ENCODE measurements around the gene NUSAP1. TPM values are rescaled to one million over a fixed set of nuclear protein-coding genes. Genes with fewer than 3 reads are reported as not detected.
"Not testable (repeated sequence)": the region's sequence is repeated elsewhere in the genome, so short reads cannot be mapped to it uniquely, and the experiment has no call there.

NUSAP1 gene
- total RNA-seq, 1 donor from 2014 or later, result 23.3 TPM

DNA sequence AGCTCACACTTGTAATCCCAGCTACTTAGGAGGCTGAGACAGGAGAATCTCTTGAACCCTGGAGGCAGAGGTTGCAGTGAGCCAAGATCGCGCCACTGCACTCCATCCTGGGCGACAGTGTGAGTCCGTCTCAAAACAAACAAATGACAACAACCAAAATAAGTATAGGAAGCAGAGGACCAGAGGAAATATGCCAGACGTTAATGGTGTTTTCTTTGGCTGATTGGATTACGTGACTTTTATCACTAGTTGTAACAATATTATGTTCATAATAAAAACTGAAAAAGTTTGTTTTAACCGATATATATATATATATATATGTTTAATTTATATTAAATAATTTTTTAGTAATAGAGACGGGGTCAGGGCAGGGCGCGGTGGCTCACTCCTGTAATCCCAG is 21.7 kb downstream of the NUSAP1 start:
- Mint-ChIP-seq H3K27ac (ENCODE audit: unreplicated experiment) (peak overlapping the region; percentile 44), H3K9me3 (ENCODE audit: unreplicated experiment) (no peaks in the 10 kb centered on the region), H3K27me3 (ENCODE audit: unreplicated experiment) (no peaks in the 10 kb centered on the region), H3K36me3 (ENCODE audit: unreplicated experiment) (peaks cover 10% of the 10 kb centered on the region), H3K4me1 (ENCODE audit: unreplicated experiment) (no peaks in the 10 kb centered on the region), H3K4me3 (ENCODE audit: unreplicated experiment) (no peak overlapping the region)
- no peak for DNase-seq (ENCODE audit: extremely low spot score, unreplicated experiment)
- TF ChIP-seq, protein P1, sequence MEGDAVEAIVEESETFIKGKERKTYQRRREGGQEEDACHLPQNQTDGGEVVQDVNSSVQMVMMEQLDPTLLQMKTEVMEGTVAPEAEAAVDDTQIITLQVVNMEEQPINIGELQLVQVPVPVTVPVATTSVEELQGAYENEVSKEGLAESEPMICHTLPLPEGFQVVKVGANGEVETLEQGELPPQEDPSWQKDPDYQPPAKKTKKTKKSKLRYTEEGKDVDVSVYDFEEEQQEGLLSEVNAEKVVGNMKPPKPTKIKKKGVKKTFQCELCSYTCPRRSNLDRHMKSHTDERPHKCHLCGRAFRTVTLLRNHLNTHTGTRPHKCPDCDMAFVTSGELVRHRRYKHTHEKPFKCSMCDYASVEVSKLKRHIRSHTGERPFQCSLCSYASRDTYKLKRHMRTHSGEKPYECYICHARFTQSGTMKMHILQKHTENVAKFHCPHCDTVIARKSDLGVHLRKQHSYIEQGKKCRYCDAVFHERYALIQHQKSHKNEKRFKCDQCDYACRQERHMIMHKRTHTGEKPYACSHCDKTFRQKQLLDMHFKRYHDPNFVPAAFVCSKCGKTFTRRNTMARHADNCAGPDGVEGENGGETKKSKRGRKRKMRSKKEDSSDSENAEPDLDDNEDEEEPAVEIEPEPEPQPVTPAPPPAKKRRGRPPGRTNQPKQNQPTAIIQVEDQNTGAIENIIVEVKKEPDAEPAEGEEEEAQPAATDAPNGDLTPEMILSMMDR (IDR thresholded peaks at IDR 0.05), result no peak

DNA sequence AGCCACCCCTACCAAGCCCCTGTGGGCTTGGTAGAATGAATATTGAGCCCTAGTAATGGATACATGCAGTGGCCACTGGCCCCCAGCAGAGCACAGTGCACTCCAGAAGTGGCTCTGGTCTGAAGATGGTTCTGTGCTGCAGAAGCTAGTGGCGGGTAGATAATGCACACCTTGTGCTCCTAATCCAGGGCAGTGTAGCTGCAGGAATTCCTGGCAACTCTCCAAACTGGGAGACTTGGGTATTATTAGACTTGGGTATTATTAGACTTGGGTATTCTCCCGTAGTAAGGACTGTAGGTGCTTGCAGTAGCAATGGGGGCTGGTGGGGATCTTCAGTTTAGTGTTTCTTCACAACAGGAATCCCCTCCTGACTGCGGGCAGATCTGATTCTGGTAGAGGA is 34.7 kb downstream of the NUSAP1 start:
- Mint-ChIP-seq H3K9me3 (ENCODE audit: unreplicated experiment) (no peaks in the 10 kb centered on the region), H3K4me3 (ENCODE audit: unreplicated experiment) (no peak overlapping the region), H3K4me1 (ENCODE audit: unreplicated experiment) (no peaks in the 10 kb centered on the region), H3K27me3 (ENCODE audit: unreplicated experiment) (no peaks in the 10 kb centered on the region), H3K36me3 (ENCODE audit: unreplicated experiment) (peaks cover 4% of the 10 kb centered on the region), H3K27ac (ENCODE audit: unreplicated experiment) (no peak overlapping the region)
- TF ChIP-seq, protein P1 (IDR thresholded peaks at IDR 0.05), result no peak
- no peak for DNase-seq (ENCODE audit: extremely low spot score, unreplicated experiment)

DNA sequence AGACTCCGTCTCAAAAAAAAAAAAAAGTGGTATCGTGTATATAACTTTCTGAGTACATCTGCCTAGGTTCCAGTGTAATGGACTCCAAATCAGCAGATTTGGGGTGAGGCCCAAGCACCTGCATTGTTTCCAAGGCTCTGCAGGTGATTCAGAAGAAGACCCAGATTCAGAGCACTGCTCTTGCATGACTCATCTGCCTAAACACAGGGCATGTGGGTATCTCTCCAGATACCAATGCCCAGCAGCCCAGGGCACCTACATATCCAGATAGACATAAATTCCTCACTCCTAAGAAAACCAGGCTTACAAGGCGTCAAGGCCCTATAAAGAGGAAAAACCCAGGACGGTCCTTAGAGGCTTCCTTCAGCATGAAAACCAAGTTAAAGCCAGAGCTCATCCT is 45.3 kb downstream of the NUSAP1 start:
- no peak for DNase-seq (ENCODE audit: extremely low spot score, unreplicated experiment)
- H3K27me3 Mint-ChIP-seq (ENCODE audit: unreplicated experiment), result no peaks in the 10 kb centered on the region
- H3K4me1 Mint-ChIP-seq (ENCODE audit: unreplicated experiment), result no peaks in the 10 kb centered on the region
- H3K27ac Mint-ChIP-seq (ENCODE audit: unreplicated experiment), result no peak overlapping the region
- TF ChIP-seq, protein P1 (IDR thresholded peaks at IDR 0.05), result no peak
- peaks cover 4% of the 10 kb centered on the region for H3K36me3 Mint-ChIP-seq (ENCODE audit: unreplicated experiment)
- H3K9me3 Mint-ChIP-seq (ENCODE audit: unreplicated experiment), result no peaks in the 10 kb centered on the region
- no peak overlapping the region for H3K4me3 Mint-ChIP-seq (ENCODE audit: unreplicated experiment)

DNA sequence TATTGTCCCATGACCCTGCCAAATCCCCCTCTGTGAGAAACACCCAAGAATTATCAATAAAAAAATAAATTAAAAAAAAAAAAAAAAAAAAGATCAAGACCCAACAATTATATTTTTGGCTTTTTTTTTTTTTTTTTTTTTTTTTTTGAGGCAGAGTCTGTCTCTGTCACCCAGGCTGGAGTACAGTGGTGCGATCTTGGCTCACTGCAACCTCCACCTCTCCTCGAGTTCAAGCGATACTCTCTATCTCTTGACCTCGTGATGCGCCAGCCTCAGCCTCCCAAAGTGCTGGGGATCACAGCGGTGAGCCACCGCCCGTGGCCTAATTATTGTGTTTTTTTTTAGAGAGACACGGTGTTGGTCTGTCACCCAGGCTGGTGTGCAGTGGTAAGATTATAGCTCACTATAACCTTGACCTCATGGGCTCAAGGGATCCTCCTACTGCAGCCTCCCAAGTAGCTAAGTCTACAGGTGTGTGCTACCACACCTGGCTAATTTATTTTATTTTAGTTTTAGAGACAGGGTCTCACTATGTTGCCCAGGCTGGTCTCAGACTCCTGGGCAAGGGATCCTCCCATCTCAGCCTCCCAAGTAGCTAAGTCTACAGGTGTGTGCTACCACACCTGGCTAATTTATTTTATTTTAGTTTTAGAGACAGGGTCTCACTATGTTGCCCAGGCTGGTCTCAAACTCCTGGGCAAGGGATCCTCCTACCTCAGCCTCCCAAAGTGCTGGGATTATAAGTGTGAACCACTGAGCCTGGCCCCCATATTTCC is 51.5 kb downstream of the NUSAP1 start:
- not testable (repeated sequence) for H3K27me3 Mint-ChIP-seq (ENCODE audit: unreplicated experiment); DNase-seq (ENCODE audit: extremely low spot score, unreplicated experiment); H3K36me3 Mint-ChIP-seq (ENCODE audit: unreplicated experiment); H3K9me3 Mint-ChIP-seq (ENCODE audit: unreplicated experiment); H3K27ac Mint-ChIP-seq (ENCODE audit: unreplicated experiment); H3K4me3 Mint-ChIP-seq (ENCODE audit: unreplicated experiment); H3K4me1 Mint-ChIP-seq (ENCODE audit: unreplicated experiment)

DNA sequence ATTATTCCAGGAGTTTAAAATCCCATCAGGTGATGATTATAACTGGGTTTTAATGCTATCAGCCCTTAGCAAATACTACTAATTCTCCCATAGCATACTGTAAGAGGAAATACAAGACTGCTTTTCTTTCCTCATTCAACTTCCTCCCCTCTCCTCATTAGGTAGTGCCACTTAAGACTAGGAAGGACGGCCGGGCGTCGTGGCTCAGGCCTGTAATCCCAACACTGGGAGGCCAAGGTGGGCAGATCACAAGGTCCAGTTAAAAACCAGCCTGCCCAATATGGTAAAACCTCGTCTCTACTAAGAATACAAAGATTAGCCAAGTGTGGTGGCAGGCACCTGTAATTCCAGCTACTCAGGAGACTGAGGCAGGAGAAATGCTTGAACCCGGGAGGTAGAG is 55.0 kb downstream of the NUSAP1 start:
- Mint-ChIP-seq H3K27me3 (ENCODE audit: unreplicated experiment) (no peaks in the 10 kb centered on the region), H3K27ac (ENCODE audit: unreplicated experiment) (no peak overlapping the region), H3K4me3 (ENCODE audit: unreplicated experiment) (no peak overlapping the region), H3K36me3 (ENCODE audit: unreplicated experiment) (peaks cover 5% of the 10 kb centered on the region), H3K4me1 (ENCODE audit: unreplicated experiment) (no peaks in the 10 kb centered on the region), H3K9me3 (ENCODE audit: unreplicated experiment) (no peaks in the 10 kb centered on the region)
- TF ChIP-seq, protein P1 (IDR thresholded peaks at IDR 0.05), result no peak
- DNase-seq (ENCODE audit: extremely low spot score, unreplicated experiment), result no peak
